HepG2 (cell line): ENCODE measurements around the gene WSB2. TPM values are rescaled to one million over a fixed set of nuclear protein-coding genes. Genes with fewer than 3 reads are reported as not detected.

ENCODE experiments used
- FOSL2 ChIP-seq: sonication (generic); formaldehyde crosslinking; IDR thresholded peaks from 2 replicates; pipeline ENCODE4 v1.4.0; 2020; ENCODE audit warnings: missing genetic modification reagents
- FOXJ3 ChIP-seq: sonication (generic); formaldehyde crosslinking; IDR thresholded peaks from 2 replicates; pipeline ENCODE4 v1.4.0; 2020; ENCODE audit warnings: missing genetic modification reagents, mild to moderate bottlenecking, borderline replicate concordance
- GPN1 ChIP-seq: sonication (generic); formaldehyde crosslinking; IDR thresholded peaks from 2 replicates; pipeline ENCODE4 v1.5.1; 2020; ENCODE audit warnings: missing genetic modification reagents, borderline replicate concordance
- HNF4G ChIP-seq, 2 experiments: sonication (generic) in 1 of 2; formaldehyde crosslinking in 1 of 2; IDR thresholded peaks; 2 replicates each; pipeline versions ENCODE4 v1.4.0 to v1.6.1; 2011 to 2020; ENCODE audit warnings: borderline replicate concordance in 2 of 2, low read depth in 2 of 2, mild to moderate bottlenecking in 2 of 2, low read length in 1 of 2, missing genetic modification reagents in 1 of 2, moderate library complexity in 1 of 2
- IRF9 ChIP-seq: sonication (generic); formaldehyde crosslinking; IDR thresholded peaks from 2 replicates; pipeline ENCODE4 v1.8.0; 2022; ENCODE audit warnings: missing genetic modification reagents, mild to moderate bottlenecking, borderline replicate concordance
- LRRFIP1 ChIP-seq: sonication (generic); formaldehyde crosslinking; conservative IDR thresholded peaks from 2 replicates; pipeline ENCODE4 v1.4.0; 2020; ENCODE audit warnings: missing genetic modification reagents
- NPAS2 ChIP-seq: sonication (generic); formaldehyde crosslinking; IDR thresholded peaks from 2 replicates; pipeline ENCODE4 v1.8.0; 2022; ENCODE audit warnings: mild to moderate bottlenecking, missing genetic modification reagents, borderline replicate concordance
- NR1H2 ChIP-seq: sonication (generic); formaldehyde crosslinking; IDR thresholded peaks from 2 replicates; pipeline ENCODE4 v1.8.1; 2022; ENCODE audit warnings: low read depth, missing genetic modification reagents, borderline replicate concordance
- RARG ChIP-seq: sonication (generic); formaldehyde crosslinking; IDR thresholded peaks from 2 replicates; pipeline ENCODE4 v1.4.0; 2020; ENCODE audit warnings: low read depth, mild to moderate bottlenecking, missing genetic modification reagents
- SATB2 ChIP-seq: sonication (generic); formaldehyde crosslinking; IDR thresholded peaks from 2 replicates; pipeline ENCODE4 v1.5.0; 2020; ENCODE audit warnings: missing genetic modification reagents
- SRY ChIP-seq: sonication (generic); formaldehyde crosslinking; IDR thresholded peaks from 2 replicates; pipeline ENCODE4 v1.8.0; 2022; ENCODE audit warnings: mild to moderate bottlenecking, missing genetic modification reagents
- TSC22D2 ChIP-seq: sonication (generic); formaldehyde crosslinking; IDR thresholded peaks from 2 replicates; pipeline ENCODE4 v1.5.1; 2020; ENCODE audit warnings: missing genetic modification reagents, mild to moderate bottlenecking, borderline replicate concordance
- ZBTB25 ChIP-seq: IDR thresholded peaks from 2 replicates; pipeline ENCODE4 v1.6.1; 2018; ENCODE audit warnings: missing genetic modification reagents
- ZNF121 ChIP-seq: sonication (generic); formaldehyde crosslinking; IDR thresholded peaks from 2 replicates; pipeline ENCODE4 v1.5.0; 2020; ENCODE audit warnings: mild to moderate bottlenecking, missing genetic modification reagents
- ZNF260 ChIP-seq: sonication (generic); formaldehyde crosslinking; IDR thresholded peaks from 2 replicates; pipeline ENCODE4 v1.4.0; 2020; ENCODE audit warnings: missing genetic modification reagents, low read depth, mild to moderate bottlenecking, borderline replicate concordance
- ZNF501 ChIP-seq: sonication (generic); formaldehyde crosslinking; IDR thresholded peaks from 2 replicates; pipeline ENCODE4 v1.5.1; 2020; ENCODE audit warnings: mild to moderate bottlenecking, moderate library complexity, missing genetic modification reagents
- ZNF557 ChIP-seq: sonication (generic); formaldehyde crosslinking; IDR thresholded peaks from 2 replicates; pipeline ENCODE4 v1.4.0; 2020; ENCODE audit warnings: missing genetic modification reagents
- ZNF558 ChIP-seq: sonication (generic); formaldehyde crosslinking; IDR thresholded peaks from 2 replicates; pipeline ENCODE4 v1.9.0; 2022; ENCODE audit warnings: mild to moderate bottlenecking, missing genetic modification reagents, borderline replicate concordance
- ZNF609 ChIP-seq: sonication (generic); formaldehyde crosslinking; IDR thresholded peaks from 2 replicates; pipeline ENCODE4 v1.4.0; 2020; ENCODE audit warnings: mild to moderate bottlenecking, missing genetic modification reagents, borderline replicate concordance
- polyA plus RNA-seq, 8 experiments: library from polyadenylated mRNA; depleted of rRNA in 3 of 8; stranded (reverse) in 7 of 8; unstranded in 1 of 8; fragments of >200 nt; fragmentation: Illumina TruSeq in 4 of 8; extraction: Trizol in 4 of 8; gene quantifications; 2 replicates each; pipeline versions ENCODE4 v1.2.1 to v1.2.3, GENCODE V29; 2011 to 2016; ENCODE audit warnings: low read depth in 4 of 8, missing spikeins in 1 of 8, mixed read lengths in 1 of 8; ENCODE audit not compliant: insufficient read depth in 1 of 8
- total RNA-seq, 5 experiments: library from RNA; depleted of rRNA; stranded (reverse); fragments of >200 nt; fragmentation: Illumina TruSeq; extraction: Trizol; gene quantifications; 2 replicates each; pipeline ENCODE4 v1.2.3, GENCODE V29; 2016; ENCODE audit warnings: low read depth in 1 of 5

Gene WSB2
- total and polyA plus RNA-seq, 2 of the 13 experiments (the other 11 are each of a cell fraction or from before 2014, with no cell fraction given) = 31.0 to 82.8 TPM

GRCh38 chr12:118063576-118064391, 2.8 kb upstream of the WSB2 start (continued):
- peak; percentile 44; the same call in 1 of the 2 replicates for TF ChIP-seq ZNF609 (CRISPR knock-in tag)
- TF ChIP-seq GPN1 (CRISPR knock-in tag) = no peak
- TF ChIP-seq ZNF121 (CRISPR knock-in tag) = no peak
- no peak for TF ChIP-seq NPAS2 (CRISPR knock-in tag)
- no peak for TF ChIP-seq ZBTB25
- TF ChIP-seq IRF9 (CRISPR knock-in tag) = no peak
- no peak for TF ChIP-seq FOSL2 (CRISPR knock-in tag)
- no peak for TF ChIP-seq SATB2 (CRISPR knock-in tag)
- TF ChIP-seq HNF4G (IDR thresholded peaks at IDR 0.05; ENCODE audit: borderline replicate concordance, low read depth, low read length) = peak; percentile 64
- TF ChIP-seq HNF4G (CRISPR knock-in tag; IDR thresholded peaks at IDR 0.05; ENCODE audit: borderline replicate concordance, low read depth) = no peak
- no peak for TF ChIP-seq TSC22D2 (CRISPR knock-in tag)
- no peak for TF ChIP-seq ZNF501 (CRISPR knock-in tag)
- no peak for TF ChIP-seq ZNF260
- TF ChIP-seq SRY (CRISPR knock-in tag) = no peak
- TF ChIP-seq LRRFIP1 (CRISPR knock-in tag) = no peak
- TF ChIP-seq FOXJ3 (CRISPR knock-in tag) = peak; percentile 48; the same call in 1 of the 2 replicates
- no peak for TF ChIP-seq RARG (CRISPR knock-in tag)
- TF ChIP-seq ZNF558 (CRISPR knock-in tag) = no peak
- peak; percentile 100 for TF ChIP-seq ZNF557
- no peak for TF ChIP-seq NR1H2 (CRISPR knock-in tag)
